Loucy (cell line): ENCODE results near the gene EXD2.

Experiments used
- H2AFZ ChIP-seq: fragments of 200-600 bp; sonication (generic); 2 replicates; pipeline ENCODE4 v1.6.0; 2016; ENCODE audit warnings: antibody characterized with exemption, mild to moderate bottlenecking, low read length, moderate library complexity
- H3F3A ChIP-seq: fragments of 200-600 bp; 2 replicates; pipeline ENCODE4 v1.6.0; 2016; ENCODE audit warnings: antibody characterized with exemption, low read depth, mild to moderate bottlenecking
- H3K27me3 ChIP-seq: fragments of 200-600 bp; sonication (generic); 2 replicates; pipeline ENCODE4 v1.6.1; 2014; ENCODE audit warnings: low read length, mild to moderate bottlenecking; ENCODE audit not compliant: insufficient read depth, poor library complexity, severe bottlenecking
- H3K36me3 ChIP-seq: fragments of 200-600 bp; sonication (generic); 2 replicates; pipeline ENCODE4 v1.6.1; 2016; ENCODE audit warnings: low read length; ENCODE audit not compliant: insufficient read depth
- H3K4me1 ChIP-seq: fragments of 200-600 bp; sonication (generic); 2 replicates; pipeline ENCODE4 v1.5.1; 2014; ENCODE audit warnings: low read length, mild to moderate bottlenecking; ENCODE audit not compliant: insufficient read depth, poor library complexity, severe bottlenecking
- H3K4me2 ChIP-seq: fragments of 200-600 bp; sonication (generic); 2 replicates; pipeline ENCODE4 v1.6.0; 2014; ENCODE audit warnings: antibody characterized with exemption, low read length, low read depth, mild to moderate bottlenecking; ENCODE audit not compliant: poor library complexity, severe bottlenecking
- H3K4me3 ChIP-seq: fragments of 200-600 bp; sonication (generic); 2 replicates; pipeline ENCODE4 v1.5.1; 2014; ENCODE audit warnings: low read length, mild to moderate bottlenecking, mixed read lengths; ENCODE audit not compliant: poor library complexity, severe bottlenecking
- H3K79me2 ChIP-seq: fragments of 200-600 bp; sonication (generic); 2 replicates; pipeline ENCODE4 v1.6.1; 2014; ENCODE audit warnings: low read length; ENCODE audit not compliant: insufficient read depth
- H3K9ac ChIP-seq: fragments of 200-600 bp; sonication (generic); 2 replicates; pipeline ENCODE4 v1.6.0; 2014; ENCODE audit warnings: mild to moderate bottlenecking, low read depth, low read length, moderate library complexity; ENCODE audit not compliant: poor library complexity, severe bottlenecking
- H3K9me2 ChIP-seq: fragments of 200-600 bp; sonication (generic); replicated peaks from 2 replicates; pipeline ENCODE4 v1.6.1; 2016; ENCODE audit warnings: low read depth, low read length, mixed read lengths
- H3K9me3 ChIP-seq: fragments of 200-600 bp; sonication (generic); 2 replicates; pipeline ENCODE4 v1.6.1; 2014; ENCODE audit warnings: mild to moderate bottlenecking, antibody characterized with exemption, low read length, low read depth; ENCODE audit not compliant: insufficient read depth
- H4K20me1 ChIP-seq: fragments of 200-600 bp; sonication (generic); 2 replicates; pipeline ENCODE4 v1.6.0; 2014; ENCODE audit warnings: antibody characterized with exemption, low read length, mild to moderate bottlenecking; ENCODE audit not compliant: insufficient read depth, poor library complexity, severe bottlenecking
- CTCF ChIP-seq: fragments of 200-600 bp; sonication (generic); conservative IDR thresholded peaks from 2 replicates; pipeline ENCODE4 v1.5.1; 2014; ENCODE audit warnings: mild to moderate bottlenecking, antibody characterized with exemption, low read length
- EZH2phosphoT487 ChIP-seq: fragments of 200-600 bp; IDR thresholded peaks from 2 replicates; pipeline ENCODE4 v1.6.1; 2018; ENCODE audit warnings: antibody characterized with exemption, mild to moderate bottlenecking, moderate library complexity, borderline replicate concordance

Gene EXD2

DNA sequence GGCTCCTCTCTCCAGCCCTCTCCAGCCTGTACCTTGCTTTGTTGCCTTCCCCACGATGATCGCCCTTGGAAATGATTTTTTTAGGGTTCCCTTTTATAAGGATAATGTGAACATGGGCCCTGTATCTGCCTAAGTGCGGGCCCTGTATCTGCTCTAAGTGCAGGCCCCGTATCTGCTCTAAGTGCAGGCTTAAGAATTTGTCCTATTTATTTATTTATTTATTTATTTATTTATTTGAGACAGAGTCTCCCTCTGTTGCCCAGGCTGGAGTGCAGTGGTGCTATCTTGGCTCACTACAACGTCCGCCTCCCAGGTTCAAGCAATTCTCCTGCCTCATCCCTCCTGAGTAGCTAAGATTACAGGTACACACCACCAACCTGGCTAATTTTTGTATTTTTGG is 91.2 kb downstream of the EXD2 start:
- Histone ChIP-seq H3K36me3 (no peaks in the 10 kb centered on the region), H3K27me3 (no peaks in the 10 kb centered on the region), H3K9me2 (no peaks in the 10 kb centered on the region), H3K4me1 (no peaks in the 10 kb centered on the region), H3K9ac (no peak overlapping the region), H3K9me3 (no peaks in the 10 kb centered on the region), H3F3A (no peaks in the 10 kb centered on the region), H2AFZ (no peak overlapping the region), H4K20me1 (no peaks in the 10 kb centered on the region), H3K79me2 (no peaks in the 10 kb centered on the region), H3K4me2 (no peak overlapping the region), H3K4me3 (no peak overlapping the region)
- TF ChIP-seq EZH2phosphoT487 (no peak), CTCF (no peak)

DNA sequence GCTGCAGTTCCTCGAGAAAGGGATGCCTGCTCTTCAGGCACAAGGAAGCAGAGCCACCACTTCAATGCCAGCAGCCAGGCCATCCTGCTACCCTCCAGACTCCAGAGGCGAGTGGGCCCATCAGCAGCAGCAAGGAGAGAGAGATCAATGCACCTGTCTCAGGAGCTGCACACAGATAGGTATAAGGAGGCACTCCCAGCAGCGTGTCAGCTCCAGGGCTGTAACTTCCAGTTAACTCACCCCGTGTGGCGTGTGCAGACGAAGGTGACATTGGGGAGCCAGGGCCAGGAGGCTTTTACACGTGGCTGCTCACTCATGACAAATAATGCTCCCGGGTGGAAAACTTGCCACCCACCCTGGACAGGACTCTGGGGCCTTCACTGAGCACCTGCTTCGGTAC is 92.9 kb downstream of the EXD2 start:
- TF ChIP-seq EZH2phosphoT487 (no peak), CTCF (no peak)
- no peaks in the 10 kb centered on the region for H3K9me2 ChIP-seq
- H3K4me3 ChIP-seq: no peak overlapping the region
- H3K9ac ChIP-seq: no peak overlapping the region
- no peaks in the 10 kb centered on the region for H3K4me1 ChIP-seq
- no peaks in the 10 kb centered on the region for H3K27me3 ChIP-seq
- no peak overlapping the region for H3K4me2 ChIP-seq
- no peak overlapping the region for H2AFZ ChIP-seq
- H4K20me1 ChIP-seq: no peaks in the 10 kb centered on the region
- H3K9me3 ChIP-seq: no peaks in the 10 kb centered on the region
- no peaks in the 10 kb centered on the region for H3F3A ChIP-seq
- no peaks in the 10 kb centered on the region for H3K36me3 ChIP-seq
- no peaks in the 10 kb centered on the region for H3K79me2 ChIP-seq

GRCh38 chr14:69285661-69286255 is 94.5 kb downstream of the EXD2 start:
- H3K27me3 ChIP-seq: no peaks in the 10 kb centered on the region
- TF ChIP-seq CTCF: no peak
- no peak for TF ChIP-seq EZH2phosphoT487
- H3K79me2 ChIP-seq: no peaks in the 10 kb centered on the region
- H3K4me2 ChIP-seq: no peak overlapping the region
- no peaks in the 10 kb centered on the region for H3K9me3 ChIP-seq
- no peak overlapping the region for H2AFZ ChIP-seq
- H3K9ac ChIP-seq: no peak overlapping the region
- H4K20me1 ChIP-seq: no peaks in the 10 kb centered on the region
- H3K9me2 ChIP-seq: no peaks in the 10 kb centered on the region
- H3K4me3 ChIP-seq: no peak overlapping the region
- no peaks in the 10 kb centered on the region for H3F3A ChIP-seq
- no peaks in the 10 kb centered on the region for H3K36me3 ChIP-seq
- no peaks in the 10 kb centered on the region for H3K4me1 ChIP-seq
